Measurements from ENCODE around the gene FAM110C.

DNA sequence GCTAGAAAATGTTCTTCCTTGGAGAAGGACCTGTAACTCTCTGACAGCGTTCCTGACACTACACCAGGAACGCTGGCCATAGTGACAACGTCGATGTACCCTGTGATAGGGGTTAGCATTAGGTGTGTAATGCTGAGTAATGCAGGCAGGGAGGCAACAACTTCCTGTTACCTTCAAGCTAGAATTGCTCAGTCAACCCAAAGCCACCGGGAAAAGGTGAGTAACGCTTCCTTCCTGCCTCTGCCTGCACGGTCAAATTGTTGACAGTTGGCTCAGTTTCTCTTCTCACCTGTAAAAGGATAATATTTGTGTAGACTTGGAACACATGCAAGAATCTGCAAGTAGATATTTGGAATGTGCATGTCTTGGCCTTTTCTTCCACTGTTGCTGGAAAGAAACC, 12.7 kb downstream of the FAM110C start:
- TF ChIP-seq, protein P1, sequence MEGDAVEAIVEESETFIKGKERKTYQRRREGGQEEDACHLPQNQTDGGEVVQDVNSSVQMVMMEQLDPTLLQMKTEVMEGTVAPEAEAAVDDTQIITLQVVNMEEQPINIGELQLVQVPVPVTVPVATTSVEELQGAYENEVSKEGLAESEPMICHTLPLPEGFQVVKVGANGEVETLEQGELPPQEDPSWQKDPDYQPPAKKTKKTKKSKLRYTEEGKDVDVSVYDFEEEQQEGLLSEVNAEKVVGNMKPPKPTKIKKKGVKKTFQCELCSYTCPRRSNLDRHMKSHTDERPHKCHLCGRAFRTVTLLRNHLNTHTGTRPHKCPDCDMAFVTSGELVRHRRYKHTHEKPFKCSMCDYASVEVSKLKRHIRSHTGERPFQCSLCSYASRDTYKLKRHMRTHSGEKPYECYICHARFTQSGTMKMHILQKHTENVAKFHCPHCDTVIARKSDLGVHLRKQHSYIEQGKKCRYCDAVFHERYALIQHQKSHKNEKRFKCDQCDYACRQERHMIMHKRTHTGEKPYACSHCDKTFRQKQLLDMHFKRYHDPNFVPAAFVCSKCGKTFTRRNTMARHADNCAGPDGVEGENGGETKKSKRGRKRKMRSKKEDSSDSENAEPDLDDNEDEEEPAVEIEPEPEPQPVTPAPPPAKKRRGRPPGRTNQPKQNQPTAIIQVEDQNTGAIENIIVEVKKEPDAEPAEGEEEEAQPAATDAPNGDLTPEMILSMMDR (IDR thresholded peaks at IDR 0.05), result no peak
- no peak for TF ChIP-seq POLR2A (IDR thresholded peaks at IDR 0.05)

Measured in uterus (tissue), 2 donors.